Gastrocnemius medialis (tissue), 4 donors: ENCODE results near the gene GGT1. TPM values are rescaled to one million over a fixed set of nuclear protein-coding genes. Genes with fewer than 3 reads are reported as not detected.

ENCODE experiments used
- ATAC-seq, 2 donors: fragments of 150-250 bp; one replicate each; pipeline ENCODE4 v1.9.1; 2016
- DNase-seq, 2 donors: peaks; one replicate each; pipeline ENCODE4 v3.0.0-alpha.2; 2019
- H3K27ac ChIP-seq, 4 donors: fragments of 200-600 bp; sonication (generic); 1 replicate in 1 of 4; 2 replicates in 3 of 4; pipeline ENCODE4 v1.5.1; 2016 to 2018; ENCODE audit warnings: mild to moderate bottlenecking in 2 of 4, moderate library complexity in 1 of 4
- H3K27me3 ChIP-seq, 3 donors: fragments of 200-600 bp; sonication (generic) in 2 of 3; 1 replicate in 1 of 3; 2 replicates in 2 of 3; pipeline versions ENCODE4 v1.5.1 to v1.6.0; 2016 to 2019; ENCODE audit warnings: mild to moderate bottlenecking in 1 of 3, moderate library complexity in 1 of 3
- H3K36me3 ChIP-seq, 2 donors: fragments of 200-600 bp; sonication (generic) in 1 of 2; one replicate each; pipeline ENCODE4 v1.5.1; 2017 to 2018
- H3K4me1 ChIP-seq, 2 donors: fragments of 200-600 bp; sonication (generic) in 1 of 2; one replicate each; pipeline ENCODE4 v1.5.1; 2016 to 2017; ENCODE audit warnings: mild to moderate bottlenecking in 2 of 2
- H3K4me3 ChIP-seq, 4 donors: fragments of 200-600 bp; sonication (generic) in 3 of 4; 1 replicate in 1 of 4; 2 replicates in 3 of 4; pipeline ENCODE4 v1.5.1; 2016 to 2019; ENCODE audit warnings: mild to moderate bottlenecking in 2 of 4
- H3K9me3 ChIP-seq, 3 donors: fragments of 200-600 bp; sonication (generic) in 2 of 3; 1 replicate in 1 of 3; 2 replicates in 2 of 3; pipeline ENCODE4 v1.5.1; 2016 to 2019
- CTCF ChIP-seq, 5 experiments: fragments of 450-650 bp in 3 of 5; fragments of 200-600 bp in 2 of 5; sonication (generic) in 2 of 5; IDR thresholded peaks in 4 of 5; conservative IDR thresholded peaks in 1 of 5; 1 replicate in 4 of 5; 2 replicates in 1 of 5; pipeline ENCODE4 v1.5.1; 2016 to 2019; ENCODE audit warnings: antibody characterized with exemption in 5 of 5, mild to moderate bottlenecking in 3 of 5, moderate library complexity in 3 of 5
- POLR2A ChIP-seq, 2 donors: fragments of 450-650 bp; IDR thresholded peaks; one replicate each; pipeline ENCODE4 v1.6.1; 2017; ENCODE audit warnings: antibody characterized with exemption in 2 of 2, mild to moderate bottlenecking in 2 of 2, moderate library complexity in 2 of 2
- in situ Hi-C, 4 donors: fragments of 200-750 bp; cut with MboI; loops; one replicate each; pipeline versions ENCODE4 v1.15.0 to v1.8.0; 2017; ENCODE audit warnings: low sequenced_read_pairs in 4 of 4
- intact Hi-C: fragments of 100-400 bp; cut with DNase I; formaldehyde crosslinking; loops from one replicate; pipeline ENCODE4 v1.15.1; 2023; ENCODE audit warnings: low total_unique reads
- total RNA-seq, 4 donors: library from RNA; depleted of rRNA; stranded (reverse); fragments of >200 nt; gene quantifications; one replicate each; pipeline versions ENCODE4 v1.1.0 to v1.2.3, GENCODE V29; 2016

GGT1 gene
- total RNA-seq, 4 donors from 2014 or later, result 0.29 to 1.3 (median 0.94) TPM

- Histone ChIP-seq H3K36me3 (peaks cover 0 to 16% of the 10 kb centered on the region in 2 donors), H3K9me3 (no peaks in the 10 kb centered on the region), H3K4me1 (peaks cover 60 to 76% of the 10 kb centered on the region in 2 donors), H3K27ac (peak overlapping the region; percentile 49 to 87 (median 69)), H3K27me3 (no peaks in the 10 kb centered on the region), H3K4me3 (no peak overlapping the region)
- no peak for DNase-seq
- TF ChIP-seq CTCF (IDR thresholded peaks at IDR 0.05 in 4 of 5, conservative IDR thresholded peaks at IDR 0.05 in 1 of 5), result no peak
- TF ChIP-seq POLR2A (IDR thresholded peaks at IDR 0.05), result no peak
- ATAC-seq, result no peak
- intact Hi-C loops, result no loop called here
- in situ Hi-C loops, result no loop called here
These were observed 43.5 kb upstream of the GGT1 start for GRCh38 chr22:24559471-24559870.

- intact Hi-C loops, result no loop called here
- Histone ChIP-seq H3K4me3 (no peak overlapping the region), H3K27me3 (no peaks in the 10 kb centered on the region), H3K9me3 (no peaks in the 10 kb centered on the region), H3K36me3 (peaks cover 0 to 12% of the 10 kb centered on the region in 2 donors), H3K4me1 (peaks cover 66 to 88% of the 10 kb centered on the region in 2 donors), H3K27ac (peak overlapping the region; percentile 77 to 91 (median 88))
- no peak for TF ChIP-seq POLR2A (IDR thresholded peaks at IDR 0.05)
- TF ChIP-seq CTCF (IDR thresholded peaks at IDR 0.05 in 4 of 5, conservative IDR thresholded peaks at IDR 0.05 in 1 of 5), result no peak
- in situ Hi-C loops, result no loop called here
- no peak for DNase-seq
- no peak for ATAC-seq
These were observed 39.7 kb upstream of the GGT1 start for GRCh38 chr22:24563246-24563645.

GRCh38 chr22:24564376-24565058 lies 38.5 kb upstream of the GGT1 start:
- DNase-seq (peak; percentile 72 to 88), ATAC-seq (peak; percentile 97 to 99)
- H3K4me3 ChIP-seq, result no peak overlapping the region
- no peaks in the 10 kb centered on the region for H3K9me3 ChIP-seq
- no peak for TF ChIP-seq POLR2A (IDR thresholded peaks at IDR 0.05)
- no peak for TF ChIP-seq CTCF (IDR thresholded peaks at IDR 0.05 in 4 of 5, conservative IDR thresholded peaks at IDR 0.05 in 1 of 5)
- H3K36me3 ChIP-seq, result peaks cover 0 to 17% of the 10 kb centered on the region in 2 donors
- intact Hi-C loops, result loop anchor here (2.0 kb wide), 1 partner anchor 24 kb away; no protein-coding TSS in a partner anchor
- H3K4me1 ChIP-seq, result peaks cover 60 to 76% of the 10 kb centered on the region in 2 donors
- in situ Hi-C loops, result no loop called here
- H3K27ac ChIP-seq, result peak overlapping the region; percentile 77 to 91 (median 88)
- no peaks in the 10 kb centered on the region for H3K27me3 ChIP-seq

- peaks cover 0 to 19% of the 10 kb centered on the region in 2 donors for H3K36me3 ChIP-seq
- peaks cover 56 to 71% of the 10 kb centered on the region in 2 donors for H3K4me1 ChIP-seq
- no peaks in the 10 kb centered on the region for H3K9me3 ChIP-seq
- TF ChIP-seq CTCF (IDR thresholded peaks at IDR 0.05 in 4 of 5, conservative IDR thresholded peaks at IDR 0.05 in 1 of 5) (no peak), POLR2A (IDR thresholded peaks at IDR 0.05) (no peak)
- in situ Hi-C loops, result no loop called here
- ATAC-seq (peak; percentile 18 to 45), DNase-seq (peak in 1 of 2 donors; percentile 43)
- peak overlapping the region; percentile 77 to 91 (median 88) for H3K27ac ChIP-seq
- intact Hi-C loops, result loop anchor here (2.0 kb wide), 1 partner anchor 24 kb away; no protein-coding TSS in a partner anchor
- no peak overlapping the region for H3K4me3 ChIP-seq
- no peaks in the 10 kb centered on the region for H3K27me3 ChIP-seq
These were observed 37.9 kb upstream of the GGT1 start for GRCh38 chr22:24565077-24565476.
